Heart left ventricle (tissue), 13 donors: ENCODE measurements around the gene MILR1.

ENCODE experiments used
- POLR2A ChIP-seq, 2 donors: fragments of 450-650 bp; IDR thresholded peaks; one replicate each; pipeline ENCODE4 v1.6.1; 2017; ENCODE audit warnings: antibody characterized with exemption in 2 of 2, mild to moderate bottlenecking in 2 of 2, moderate library complexity in 2 of 2
- TF ChIP-seq, protein P1 (sequence below), 12 donors: fragments of 200-600 bp; sonication (generic) in 4 of 12; IDR thresholded peaks; one replicate each; pipeline versions ENCODE4 v1.5.0 to v1.8.0; 2018 to 2022; ENCODE audit warnings: antibody characterized with exemption in 12 of 12, mild to moderate bottlenecking in 5 of 12
- donor health status: ischemic (EF 13 %, LVEDD 7.1; RV severe dilation, severe dysfunction).
- donor health status: DM: no; HTN: yes; CAD: no.
- donor health status: DM: no; HTN: no; CAD: no.
- donor health status: ischemic (EF 25% LVEDD 6.9; RV normal size, moderate dysfunction).
- donor health status: ischemic (EF 25% LVEDD 5.7; RV mildly dilated, moderate dysfunction).
- donor health status: ischemic (EF 35%, LVEDD 5.7; RV mildly dilated, moderate dysfunction).
- donor health status: nonischemic (EF 11% LVEDD 7.7; RV severe dilation, severe dysfunction).
- donor health status: DM: yes; HTN: yes; CAD: no.
- donor health status: PGD.
- donor health status: ischemic (EF 29% LVEDD 5.4; RV normal size, mild dysfunction).
- donor health status: nonischemic (EF 23%, LVEDD 6.1; RV moderate dilation, normal function).

DNA sequence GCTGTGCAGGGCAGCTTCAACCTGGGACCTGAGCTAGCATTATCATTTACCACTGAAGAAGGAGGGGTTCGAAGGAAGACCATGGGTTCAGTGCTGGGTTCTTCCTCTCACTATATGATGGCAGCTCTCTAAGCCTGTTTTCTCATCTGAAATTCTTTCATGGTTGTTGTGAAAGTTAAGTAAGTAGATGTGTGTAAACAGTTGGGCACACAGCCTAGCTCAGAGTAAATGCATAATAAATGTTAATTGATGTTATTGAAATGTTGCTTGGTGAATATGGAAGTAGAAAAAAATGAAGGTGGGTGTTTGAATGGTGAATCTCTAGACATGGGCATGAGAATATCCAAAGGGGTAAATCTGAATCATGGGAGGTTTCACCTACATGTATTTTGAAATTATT, 66.9 kb downstream of the MILR1 start:
- TF ChIP-seq, protein P1, sequence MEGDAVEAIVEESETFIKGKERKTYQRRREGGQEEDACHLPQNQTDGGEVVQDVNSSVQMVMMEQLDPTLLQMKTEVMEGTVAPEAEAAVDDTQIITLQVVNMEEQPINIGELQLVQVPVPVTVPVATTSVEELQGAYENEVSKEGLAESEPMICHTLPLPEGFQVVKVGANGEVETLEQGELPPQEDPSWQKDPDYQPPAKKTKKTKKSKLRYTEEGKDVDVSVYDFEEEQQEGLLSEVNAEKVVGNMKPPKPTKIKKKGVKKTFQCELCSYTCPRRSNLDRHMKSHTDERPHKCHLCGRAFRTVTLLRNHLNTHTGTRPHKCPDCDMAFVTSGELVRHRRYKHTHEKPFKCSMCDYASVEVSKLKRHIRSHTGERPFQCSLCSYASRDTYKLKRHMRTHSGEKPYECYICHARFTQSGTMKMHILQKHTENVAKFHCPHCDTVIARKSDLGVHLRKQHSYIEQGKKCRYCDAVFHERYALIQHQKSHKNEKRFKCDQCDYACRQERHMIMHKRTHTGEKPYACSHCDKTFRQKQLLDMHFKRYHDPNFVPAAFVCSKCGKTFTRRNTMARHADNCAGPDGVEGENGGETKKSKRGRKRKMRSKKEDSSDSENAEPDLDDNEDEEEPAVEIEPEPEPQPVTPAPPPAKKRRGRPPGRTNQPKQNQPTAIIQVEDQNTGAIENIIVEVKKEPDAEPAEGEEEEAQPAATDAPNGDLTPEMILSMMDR (IDR thresholded peaks at IDR 0.05), result no peak
- TF ChIP-seq POLR2A (IDR thresholded peaks at IDR 0.05), result no peak
